Chondrocyte (in vitro differentiated cells): ENCODE results near the gene TBX21. TPM values are rescaled to one million over a fixed set of nuclear protein-coding genes. Genes with fewer than 3 reads are reported as not detected.
A peak's percentile ranks its signal among the peaks of the same experiment; 100 is the strongest.

Experiments
- DNase-seq: peaks from one replicate; pipeline ENCODE4 v3.0.0; 2021; ENCODE audit warnings: mixed read lengths, low spot score
- H3K27ac Mint-ChIP-seq: one replicate; pipeline ENCODE4 v1.8.0; 2021; ENCODE audit warnings: mild to moderate bottlenecking, moderate library complexity, mixed read lengths; ENCODE audit not compliant: unreplicated experiment
- H3K27me3 Mint-ChIP-seq: 2 replicates; pipeline ENCODE4 v1.8.0; 2021; ENCODE audit warnings: low read depth, mixed read lengths
- H3K36me3 Mint-ChIP-seq: 2 replicates; pipeline ENCODE4 v1.8.0; 2021; ENCODE audit warnings: low read depth, mixed read lengths
- H3K4me1 Mint-ChIP-seq: 2 replicates; pipeline ENCODE4 v1.8.0; 2021; ENCODE audit warnings: low read depth, mild to moderate bottlenecking, mixed read lengths
- H3K4me3 Mint-ChIP-seq: one replicate; pipeline ENCODE4 v1.8.0; 2021; ENCODE audit warnings: mild to moderate bottlenecking, moderate library complexity, mixed read lengths; ENCODE audit not compliant: unreplicated experiment
- H3K9me3 Mint-ChIP-seq: 2 replicates; pipeline ENCODE4 v1.8.0; 2021; ENCODE audit warnings: low read depth, mixed read lengths
- CTCF ChIP-seq: fragments of 200-600 bp; sonication (generic); IDR thresholded peaks from 2 replicates; pipeline ENCODE4 v1.5.0; 2021; ENCODE audit warnings: antibody characterized with exemption, mild to moderate bottlenecking, moderate library complexity
- total RNA-seq: library from RNA; stranded (reverse); gene quantifications from 3 replicates; pipeline ENCODE4 v1.2.1, GENCODE V29; 2021

The TBX21 gene
- total RNA-seq, 1 donor from 2014 or later = not detected

GRCh38 chr17:47692895-47693730 lies 39.9 kb upstream of the TBX21 start:
- no peak for TF ChIP-seq CTCF
- Mint-ChIP-seq H3K4me1 (peaks cover 24% of the 10 kb centered on the region), H3K27ac (peak overlapping the region; percentile 76), H3K9me3 (no peaks in the 10 kb centered on the region), H3K27me3 (no peaks in the 10 kb centered on the region), H3K36me3 (no peaks in the 10 kb centered on the region), H3K4me3 (peak overlapping the region; percentile 88)
- DNase-seq = peak; percentile 59

DNA sequence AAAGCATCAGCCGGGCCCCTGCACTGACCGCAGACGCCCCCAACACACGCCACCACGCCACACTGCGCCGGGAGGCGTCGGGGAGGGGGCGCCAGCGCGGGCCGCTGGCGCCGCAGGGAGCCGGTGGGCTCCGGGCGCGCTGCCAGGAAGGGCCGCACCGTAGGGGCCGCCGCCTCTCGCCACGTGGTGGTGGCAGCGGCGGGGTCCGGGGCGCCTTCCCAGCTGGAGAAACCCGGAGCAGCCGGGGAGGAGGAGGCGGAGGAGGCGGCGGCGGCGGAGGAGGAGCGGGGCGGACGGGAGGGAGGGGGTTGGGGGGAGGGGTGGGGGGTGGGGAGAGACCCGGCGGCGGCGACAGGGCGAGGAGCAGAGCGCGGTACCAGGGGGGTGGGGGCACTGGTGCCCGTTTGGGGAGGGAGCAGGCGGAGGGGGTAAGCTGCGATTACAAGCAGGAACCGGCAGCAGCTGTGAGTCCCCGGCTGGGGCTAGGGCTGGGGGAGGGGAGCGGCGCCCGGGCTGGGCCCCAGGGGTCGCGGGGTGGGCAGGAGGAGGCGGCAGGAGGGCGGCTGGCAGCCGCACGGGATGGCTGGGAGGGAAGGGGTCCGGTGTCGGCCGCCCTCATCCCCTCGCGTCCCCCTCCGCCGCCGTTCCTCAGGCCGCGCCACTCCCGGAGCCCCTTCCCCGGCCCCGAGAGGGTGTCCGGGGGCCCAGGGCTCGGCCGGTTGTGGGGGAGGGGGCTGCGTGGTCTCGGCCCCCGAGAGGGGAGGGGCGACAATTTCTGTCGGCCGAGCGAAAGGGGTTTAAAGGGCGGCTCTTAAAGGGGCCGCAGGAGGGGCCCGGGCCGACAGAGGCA lies 39.1 kb upstream of the TBX21 start, which contains the start of gene TBKBP1:
Gene TBKBP1 (plus strand): TSS at position 431 of the 850 bp plus-strand sequence. CDS start 1,952 bp downstream, outside the sequence.
- Mint-ChIP-seq H3K27me3 (no peaks in the 10 kb centered on the region), H3K4me3 (peak within 1 kb of the TSS; percentile 88), H3K4me1 (peaks cover 24% of the 10 kb centered on the region), H3K9me3 (no peaks in the 10 kb centered on the region), H3K27ac (peak within 1 kb of the TSS; percentile 76), H3K36me3 (no peaks in the 10 kb centered on the region)
- DNase-seq = peak; percentile 86
- TF ChIP-seq CTCF = no peak

- DNase-seq = peak; percentile 87
- no peaks in the 10 kb centered on the region for H3K9me3 Mint-ChIP-seq
- peak overlapping the region; percentile 86 for H3K4me3 Mint-ChIP-seq
- H3K36me3 Mint-ChIP-seq = peaks cover 3% of the 10 kb centered on the region
- TF ChIP-seq CTCF = peak; percentile 9
- peaks cover 24% of the 10 kb centered on the region for H3K4me1 Mint-ChIP-seq
- H3K27ac Mint-ChIP-seq = peak overlapping the region; percentile 64
- no peaks in the 10 kb centered on the region for H3K27me3 Mint-ChIP-seq
These were observed 38.2 kb upstream of the TBX21 start for GRCh38 chr17:47694581-47695428.

GRCh38 chr17:47695429-47696376 lies 37.3 kb upstream of the TBX21 start:
- peak; percentile 90 for DNase-seq
- Mint-ChIP-seq H3K36me3 (peaks cover 5% of the 10 kb centered on the region), H3K27ac (peak overlapping the region; percentile 64), H3K4me3 (peak overlapping the region; percentile 86), H3K9me3 (no peaks in the 10 kb centered on the region), H3K27me3 (no peaks in the 10 kb centered on the region), H3K4me1 (peaks cover 24% of the 10 kb centered on the region)
- no peak for TF ChIP-seq CTCF
